ENCODE measurements around the gene TMEM141. TPM values are rescaled to one million over a fixed set of nuclear protein-coding genes. Genes with fewer than 3 reads are reported as not detected.
"Not testable (repeated sequence)": the region's sequence is repeated elsewhere in the genome, so short reads cannot be mapped to it uniquely, and the experiment has no call there.

The TMEM141 gene
- total RNA-seq, 1 donor from 2014 or later: 41.2 TPM

- intact Hi-C loops (cut with micrococcal nuclease): loop anchor here (5.0 to 10.0 kb wide), 2 partner anchors 429 to 659 kb away; partner anchors contain the start of gene DNLZ
Observed at GRCh38 chr9:136793086-136793946, 2.2 kb downstream of the TMEM141 start.

GRCh38 chr9:136794281-136794999, 3.3 kb downstream of the TMEM141 start:
- intact Hi-C loops (cut with micrococcal nuclease): loop anchor here (5.0 to 10.0 kb wide), 2 partner anchors 430 to 658 kb away; partner anchors contain the start of gene DNLZ

- intact Hi-C loops (cut with micrococcal nuclease): loop anchor here (5.0 to 10.0 kb wide), 2 partner anchors 430 to 657 kb away; partner anchors contain the start of gene DNLZ
Observed at GRCh38 chr9:136795000-136795348, 3.8 kb downstream of the TMEM141 start.

- intact Hi-C loops (cut with micrococcal nuclease): loop anchor here (10.0 kb wide), 1 partner anchor 432 kb away; the partner anchor contains the start of gene DNLZ
Observed at GRCh38 chr9:136796238-136796774, 5.2 kb downstream of the TMEM141 start, which contains the start of gene CCDC183. CCDC183 (plus strand) TSS chr9:136796338; CDS start chr9:136796398, 60 bp downstream.

- intact Hi-C loops (cut with micrococcal nuclease): loop anchor here (10.0 kb wide), 1 partner anchor 432 kb away; the partner anchor contains the start of gene DNLZ
Observed at GRCh38 chr9:136796775-136797347, 5.7 kb downstream of the TMEM141 start.

- intact Hi-C loops (cut with micrococcal nuclease): loop anchor here (10.0 kb wide), 1 partner anchor 434 kb away; the partner anchor contains the start of gene DNLZ
Observed at GRCh38 chr9:136798708-136799078, 7.5 kb downstream of the TMEM141 start.

GRCh38 chr9:136799079-136799853, 8.1 kb downstream of the TMEM141 start:
- intact Hi-C loops (cut with micrococcal nuclease): loop anchor here (10.0 kb wide), 1 partner anchor 434 kb away; the partner anchor contains the start of gene DNLZ

GRCh38 chr9:136799854-136800657, 8.9 kb downstream of the TMEM141 start:
- intact Hi-C loops (cut with micrococcal nuclease): loop anchor here (1.0 to 10.0 kb wide), 8 partner anchors 8 to 435 kb away; partner anchors contain the start of genes AJM1, DNLZ, EDF1 and TMEM141

- intact Hi-C loops (cut with micrococcal nuclease): no loop called here
Observed at GRCh38 chr9:136802321-136802720, 11.2 kb downstream of the TMEM141 start.

GRCh38 chr9:136803009-136803550, 11.9 kb downstream of the TMEM141 start:
- intact Hi-C loops (cut with micrococcal nuclease): not testable (repeated sequence)

- intact Hi-C loops (cut with micrococcal nuclease): no loop called here
Observed at GRCh38 chr9:136803551-136804508, 12.7 kb downstream of the TMEM141 start.

- intact Hi-C loops (cut with micrococcal nuclease): loop anchor here (5.0 kb wide), 1 partner anchor 78 kb away; no protein-coding TSS in a partner anchor
Observed at GRCh38 chr9:136804509-136805206, 13.5 kb downstream of the TMEM141 start.

GRCh38 chr9:136805207-136805740, 14.1 kb downstream of the TMEM141 start:
- intact Hi-C loops (cut with micrococcal nuclease): loop anchor here (5.0 kb wide), 1 partner anchor 77 kb away; no protein-coding TSS in a partner anchor

GRCh38 chr9:136806067-136806466, 14.9 kb downstream of the TMEM141 start:
- intact Hi-C loops (cut with micrococcal nuclease): loop anchor here (2.0 to 5.0 kb wide), 2 partner anchors 76 to 281 kb away; partner anchors contain the start of gene MAN1B1

GRCh38 chr9:136806631-136807201, 15.6 kb downstream of the TMEM141 start:
- intact Hi-C loops (cut with micrococcal nuclease): loop anchor here (1.0 to 5.0 kb wide), 3 partner anchors 15 to 280 kb away; partner anchors contain the start of genes MAN1B1 and TMEM141

Measured in T-helper 1 cell treated with Interleukin-12 subunit alpha and Interleukin-12 subunit beta and Interleukin-4 antibody, amounts not matched to agents 30 ng/mL and 1 ng/mL, for 36 hours (primary cell).